Measurements from ENCODE around the gene FOXE1. TPM values are rescaled to one million over a fixed set of nuclear protein-coding genes. Genes with fewer than 3 reads are reported as not detected.

Gene FOXE1
- total and polyA plus RNA-seq, 8 donors = 0.03 to 0.16 (median 0.08) TPM; not detected in 1

GRCh38 chr9:97860451-97861147 lies 7.6 kb downstream of the FOXE1 start:
- ATAC-seq (no peak), DNase-seq (no peak), FAIRE-seq (no peak)
- no peaks in the 10 kb centered on the region for H3K36me3 ChIP-seq
- WGBS, 2 donors = 53 to 61% methylated on average over 10 of the region's 10 CpGs
- peaks cover 0 to 7% (median 2%) of the 10 kb centered on the region in 4 donors for H3K27me3 ChIP-seq
- intact Hi-C loops (cut with DNase I) = no loop called here
- TF ChIP-seq CTCF (IDR thresholded peaks at IDR 0.05) = no peak
- H3K4me1 ChIP-seq = no peaks in the 10 kb centered on the region
- H3K27ac ChIP-seq = no peak overlapping the region
- H3K9me3 ChIP-seq = no peaks in the 10 kb centered on the region
- no peak overlapping the region for H3K4me3 ChIP-seq

GRCh38 chr9:97861148-97861475 lies 8.1 kb downstream of the FOXE1 start:
- Histone ChIP-seq H3K4me1 (no peaks in the 10 kb centered on the region), H3K27ac (no peak overlapping the region), H3K4me3 (no peak overlapping the region), H3K9me3 (no peaks in the 10 kb centered on the region), H3K27me3 (peaks cover 0 to 7% (median 2%) of the 10 kb centered on the region in 4 donors), H3K36me3 (no peaks in the 10 kb centered on the region)
- no peak for DNase-seq
- ATAC-seq = no peak
- intact Hi-C loops (cut with DNase I) = no loop called here
- TF ChIP-seq CTCF (IDR thresholded peaks at IDR 0.05) = no peak
- no peak for FAIRE-seq
- 84 to 88% methylated on average over 5 of the region's 5 CpGs for WGBS, 2 donors

GRCh38 chr9:97863314-97863713 lies 10.3 kb downstream of the FOXE1 start:
- no peak for DNase-seq
- no peak for FAIRE-seq
- H3K4me3 ChIP-seq = no peak overlapping the region
- WGBS, 2 donors = 78 to 81% methylated on average over 7 of the region's 7 CpGs
- H3K36me3 ChIP-seq = no peaks in the 10 kb centered on the region
- ATAC-seq = no peak
- H3K4me1 ChIP-seq = no peaks in the 10 kb centered on the region
- H3K27ac ChIP-seq = no peak overlapping the region
- intact Hi-C loops (cut with DNase I) = no loop called here
- no peak for TF ChIP-seq CTCF (IDR thresholded peaks at IDR 0.05)
- H3K9me3 ChIP-seq = no peaks in the 10 kb centered on the region
- H3K27me3 ChIP-seq = no peaks in the 10 kb centered on the region

- WGBS, 2 donors = 53 to 63% methylated on average over 1 of the region's 1 CpG
- no peaks in the 10 kb centered on the region for H3K27me3 ChIP-seq
- no peaks in the 10 kb centered on the region for H3K4me1 ChIP-seq
- intact Hi-C loops (cut with DNase I) = no loop called here
- no peaks in the 10 kb centered on the region for H3K9me3 ChIP-seq
- ATAC-seq = no peak
- DNase-seq = no peak
- no peak for FAIRE-seq
- H3K4me3 ChIP-seq = no peak overlapping the region
- no peak for TF ChIP-seq CTCF (IDR thresholded peaks at IDR 0.05)
- H3K27ac ChIP-seq = no peak overlapping the region
- H3K36me3 ChIP-seq = no peaks in the 10 kb centered on the region
Observed at GRCh38 chr9:97864396-97864795, 11.4 kb downstream of the FOXE1 start.

GRCh38 chr9:97866300-97866699 lies 13.3 kb downstream of the FOXE1 start:
- H3K27ac ChIP-seq = no peak overlapping the region
- 98 to 100% methylated on average over 1 of the region's 1 CpG for WGBS, 2 donors
- no peaks in the 10 kb centered on the region for H3K27me3 ChIP-seq
- DNase-seq (no peak), ATAC-seq (no peak), FAIRE-seq (no peak)
- no peaks in the 10 kb centered on the region for H3K36me3 ChIP-seq
- H3K4me3 ChIP-seq = no peak overlapping the region
- no peaks in the 10 kb centered on the region for H3K9me3 ChIP-seq
- intact Hi-C loops (cut with DNase I) = no loop called here
- no peak for TF ChIP-seq CTCF (IDR thresholded peaks at IDR 0.05)
- H3K4me1 ChIP-seq = no peaks in the 10 kb centered on the region
